ENCODE measurements around the gene FRG2.
"Not testable (repeated sequence)": the region's sequence is repeated elsewhere in the genome, so short reads cannot be mapped to it uniquely, and the experiment has no call there.

FRG2 gene

DNA sequence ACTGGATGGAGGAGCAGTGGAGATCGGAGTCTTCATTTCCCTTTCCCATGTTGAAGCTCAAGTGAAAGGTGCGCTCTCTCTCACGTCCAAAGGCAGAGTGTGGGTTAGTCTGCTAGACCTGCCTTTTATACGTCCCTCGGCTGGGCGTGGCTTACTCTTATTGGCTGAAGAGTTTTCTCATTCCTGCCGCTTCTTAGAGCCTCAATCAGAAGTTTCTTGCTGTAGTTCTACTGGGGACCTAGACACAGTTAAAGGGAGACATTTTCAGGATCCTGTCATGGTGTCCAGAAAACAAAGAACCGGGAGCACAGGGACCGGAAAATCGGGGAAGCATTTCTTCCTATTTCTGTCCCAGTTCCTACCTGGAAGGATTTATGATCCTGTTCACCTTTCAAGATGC, at the start of gene FRG2:
FRG2 (minus strand) TSS at position 101 of the 400 bp plus-strand sequence; CDS start at position 49, 52 bp downstream.
- not testable (repeated sequence) for H3K27ac Mint-ChIP-seq; H3K27me3 Mint-ChIP-seq; H3K9me3 Mint-ChIP-seq (ENCODE audit: low read depth); H3K36me3 Mint-ChIP-seq; H3K4me1 Mint-ChIP-seq (ENCODE audit: low read depth); H3K4me3 Mint-ChIP-seq

DNA sequence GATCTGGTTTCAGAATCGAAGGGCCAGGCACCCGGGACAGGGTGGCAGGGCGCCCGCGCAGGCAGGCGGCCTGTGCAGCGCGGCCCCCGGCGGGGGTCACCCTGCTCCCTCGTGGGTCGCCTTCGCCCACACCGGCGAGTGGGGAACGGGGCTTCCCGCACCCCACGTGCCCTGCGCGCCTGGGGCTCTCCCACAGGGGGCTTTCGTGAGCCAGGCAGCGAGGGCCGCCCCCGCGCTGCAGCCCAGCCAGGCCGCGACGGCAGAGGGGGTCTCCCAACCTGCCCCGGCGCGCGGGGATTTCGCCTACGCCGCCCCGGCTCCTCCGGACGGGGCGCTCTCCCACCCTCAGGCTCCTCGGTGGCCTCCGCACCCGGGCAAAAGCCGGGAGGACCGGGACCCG, 41.3 kb upstream of the FRG2 start:
- H3K9me3 Mint-ChIP-seq (ENCODE audit: low read depth); H3K36me3 Mint-ChIP-seq; H3K27ac Mint-ChIP-seq; H3K27me3 Mint-ChIP-seq; H3K4me1 Mint-ChIP-seq (ENCODE audit: low read depth); H3K4me3 Mint-ChIP-seq: not testable (repeated sequence)

DNA sequence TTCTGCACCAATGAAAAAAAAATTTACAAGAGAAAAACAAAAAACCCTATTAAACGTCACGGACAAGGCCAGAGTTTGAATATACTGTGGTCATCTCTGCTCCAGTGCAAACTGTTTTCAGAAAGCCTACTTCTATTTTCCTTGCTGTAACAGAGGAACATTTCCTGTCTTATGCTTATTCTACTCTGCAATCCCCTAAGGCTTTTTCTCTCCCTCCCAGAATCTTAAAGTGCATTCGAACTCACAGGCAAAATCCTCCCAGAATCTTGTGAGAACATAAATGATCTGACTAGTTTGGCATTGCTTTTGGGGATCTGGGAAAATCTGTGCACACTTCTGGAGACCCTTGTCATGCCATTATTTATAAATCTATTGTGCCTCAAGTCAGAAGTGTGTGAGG, 37.7 kb upstream of the FRG2 start:
- H3K4me3 Mint-ChIP-seq; H3K9me3 Mint-ChIP-seq (ENCODE audit: low read depth); H3K27me3 Mint-ChIP-seq; H3K36me3 Mint-ChIP-seq; H3K4me1 Mint-ChIP-seq (ENCODE audit: low read depth); H3K27ac Mint-ChIP-seq: not testable (repeated sequence)

- H3K36me3 Mint-ChIP-seq; H3K27me3 Mint-ChIP-seq; H3K4me3 Mint-ChIP-seq; H3K9me3 Mint-ChIP-seq (ENCODE audit: low read depth); H3K4me1 Mint-ChIP-seq (ENCODE audit: low read depth); H3K27ac Mint-ChIP-seq: not testable (repeated sequence)
These were observed 37.3 kb upstream of the FRG2 start, which contains the start of gene DBET for GRCh38 chr4:190064342-190064741. Gene DBET (plus strand): TSS chr4:190064502.

- not testable (repeated sequence) for H3K4me1 Mint-ChIP-seq (ENCODE audit: low read depth); H3K36me3 Mint-ChIP-seq; H3K27ac Mint-ChIP-seq; H3K27me3 Mint-ChIP-seq; H3K9me3 Mint-ChIP-seq (ENCODE audit: low read depth); H3K4me3 Mint-ChIP-seq
These were observed 31.9 kb upstream of the FRG2 start for GRCh38 chr4:190058997-190059396.

DNA sequence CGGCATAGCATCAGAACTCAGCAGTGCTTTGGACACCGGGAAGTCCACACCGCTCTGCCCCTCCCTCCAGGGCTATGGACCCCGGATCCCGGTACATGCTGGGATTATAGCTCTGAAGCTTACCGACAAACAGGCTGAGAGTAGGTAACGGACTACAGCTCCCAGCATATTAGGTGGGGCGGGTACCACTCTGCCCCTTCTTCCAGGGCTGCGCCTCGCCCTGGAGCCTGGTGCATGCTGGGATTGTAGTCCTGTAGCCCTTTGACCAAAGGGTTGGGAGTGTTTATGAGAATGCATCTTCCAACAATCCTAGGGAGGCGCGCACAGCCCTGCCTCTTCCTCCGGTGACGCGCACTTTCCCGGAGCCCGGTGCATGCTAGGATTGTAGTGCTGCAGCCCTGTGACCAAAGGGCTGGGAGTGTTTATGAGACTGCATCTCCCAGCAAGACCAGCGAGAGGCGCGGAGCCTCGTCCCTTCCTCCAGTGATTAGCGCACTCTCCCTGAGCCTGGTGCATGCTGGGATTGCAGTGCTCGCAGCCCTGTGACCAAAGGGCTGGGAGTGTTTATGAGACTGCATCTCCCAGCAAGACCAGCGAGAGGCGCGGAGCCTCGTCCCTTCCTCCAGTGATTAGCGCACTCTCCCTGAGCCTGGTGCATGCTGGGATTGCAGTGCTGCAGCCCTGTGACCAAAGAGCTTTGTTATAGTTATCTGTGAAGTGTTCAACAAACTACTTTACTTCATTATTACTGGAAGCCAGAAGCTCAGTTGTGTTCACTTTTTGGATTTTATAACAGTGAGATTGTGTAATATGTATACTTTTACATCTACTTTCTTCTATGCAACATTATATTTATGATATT, 22.6 kb upstream of the FRG2 start:
- not testable (repeated sequence) for H3K27me3 Mint-ChIP-seq; H3K4me3 Mint-ChIP-seq; H3K4me1 Mint-ChIP-seq (ENCODE audit: low read depth); H3K27ac Mint-ChIP-seq; H3K9me3 Mint-ChIP-seq (ENCODE audit: low read depth); H3K36me3 Mint-ChIP-seq

GRCh38 chr4:190047627-190048026, 20.6 kb upstream of the FRG2 start:
- H3K27me3 Mint-ChIP-seq; H3K4me1 Mint-ChIP-seq (ENCODE audit: low read depth); H3K27ac Mint-ChIP-seq; H3K36me3 Mint-ChIP-seq; H3K9me3 Mint-ChIP-seq (ENCODE audit: low read depth); H3K4me3 Mint-ChIP-seq: not testable (repeated sequence)

DNA sequence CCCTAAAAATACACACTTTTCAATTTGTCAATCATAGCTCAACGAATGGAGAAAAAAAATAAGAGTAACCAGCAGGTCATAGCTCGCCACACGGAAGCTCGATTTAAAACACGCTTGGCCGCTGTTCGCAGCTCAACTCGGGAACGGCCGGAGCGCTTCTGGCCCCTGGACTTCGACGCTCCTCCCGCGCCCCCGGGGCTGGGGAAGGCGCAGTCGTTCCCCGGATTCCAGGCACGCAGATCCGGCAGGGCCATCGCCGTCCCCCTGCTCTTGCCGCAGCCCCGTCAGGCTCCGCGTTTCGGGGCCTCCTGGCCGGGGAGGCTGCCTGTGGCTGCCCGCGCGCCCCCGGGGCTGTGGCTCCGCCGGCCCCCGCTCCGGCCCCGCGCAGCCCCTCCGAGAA, 13.8 kb upstream of the FRG2 start:
- H3K27ac Mint-ChIP-seq; H3K9me3 Mint-ChIP-seq (ENCODE audit: low read depth); H3K4me1 Mint-ChIP-seq (ENCODE audit: low read depth); H3K4me3 Mint-ChIP-seq; H3K36me3 Mint-ChIP-seq; H3K27me3 Mint-ChIP-seq: not testable (repeated sequence)

DNA sequence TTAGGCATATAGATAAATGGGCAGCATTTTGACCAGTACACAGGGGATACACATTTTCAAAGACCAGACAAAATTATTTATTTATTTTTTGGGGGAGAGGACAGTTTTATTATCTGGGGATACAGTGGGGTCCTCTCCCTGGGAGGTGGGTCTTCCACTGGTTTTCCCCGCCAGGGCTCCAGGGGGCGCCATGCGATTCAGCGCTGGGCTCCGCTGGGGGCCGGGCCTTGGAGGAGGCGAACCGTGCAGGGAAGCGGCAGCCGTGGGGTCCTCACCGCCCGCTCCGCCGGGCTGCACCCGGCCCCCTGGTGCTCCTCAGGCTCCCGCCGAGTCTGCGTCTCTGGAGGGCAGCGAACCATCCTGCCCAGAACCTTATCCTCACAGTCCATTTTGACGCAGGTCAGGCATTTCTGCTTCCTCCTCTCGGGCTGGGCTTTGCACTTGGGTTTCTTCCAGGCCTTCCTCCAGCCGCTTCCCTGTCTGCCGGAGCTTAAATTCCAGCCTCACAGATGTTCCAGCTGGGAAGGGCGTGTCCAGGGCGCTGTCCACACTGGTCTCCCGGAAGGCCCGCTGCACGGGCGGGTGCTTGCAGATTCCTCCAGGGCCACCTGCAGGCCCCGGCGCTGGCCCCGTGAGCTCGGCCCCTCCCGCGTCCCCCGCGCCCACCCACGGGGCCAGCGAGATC, 10.8 kb upstream of the FRG2 start:
- not testable (repeated sequence) for H3K36me3 Mint-ChIP-seq; H3K27me3 Mint-ChIP-seq; H3K27ac Mint-ChIP-seq; H3K9me3 Mint-ChIP-seq (ENCODE audit: low read depth); H3K4me1 Mint-ChIP-seq (ENCODE audit: low read depth)
- peak overlapping the region; percentile 47 for H3K4me3 Mint-ChIP-seq

DNA sequence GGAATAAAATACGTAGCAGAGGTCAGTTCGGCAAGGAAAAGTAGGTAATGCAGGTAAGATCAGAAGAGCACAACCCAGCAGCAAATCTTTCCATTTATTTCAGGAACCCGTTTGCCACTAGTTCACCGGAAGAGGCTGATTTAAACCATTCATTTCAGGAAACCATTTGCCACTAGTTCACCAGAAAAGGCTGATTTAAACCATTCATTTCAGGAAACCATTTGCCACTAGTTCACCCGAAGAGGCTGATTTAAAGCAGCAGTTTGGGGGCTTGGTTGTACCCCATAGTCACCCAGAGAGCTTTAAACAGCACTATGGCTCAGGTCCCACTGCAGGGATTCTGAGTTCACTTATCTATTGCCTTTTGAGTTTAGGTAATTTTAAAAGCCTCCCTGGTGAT, 4.2 kb upstream of the FRG2 start:
- H3K9me3 Mint-ChIP-seq (ENCODE audit: low read depth); H3K27ac Mint-ChIP-seq; H3K36me3 Mint-ChIP-seq; H3K4me1 Mint-ChIP-seq (ENCODE audit: low read depth); H3K4me3 Mint-ChIP-seq; H3K27me3 Mint-ChIP-seq: not testable (repeated sequence)

- Mint-ChIP-seq H3K27me3 (peaks cover 21% of the 10 kb centered on the region), H3K4me1 (ENCODE audit: low read depth) (peaks cover 26% of the 10 kb centered on the region), H3K4me3 (peak overlapping the region; percentile 76)
- not testable (repeated sequence) for H3K27ac Mint-ChIP-seq; H3K9me3 Mint-ChIP-seq (ENCODE audit: low read depth); H3K36me3 Mint-ChIP-seq
These were observed 4.3 kb downstream of the FRG2 start for GRCh38 chr4:190022614-190023281.

DNA sequence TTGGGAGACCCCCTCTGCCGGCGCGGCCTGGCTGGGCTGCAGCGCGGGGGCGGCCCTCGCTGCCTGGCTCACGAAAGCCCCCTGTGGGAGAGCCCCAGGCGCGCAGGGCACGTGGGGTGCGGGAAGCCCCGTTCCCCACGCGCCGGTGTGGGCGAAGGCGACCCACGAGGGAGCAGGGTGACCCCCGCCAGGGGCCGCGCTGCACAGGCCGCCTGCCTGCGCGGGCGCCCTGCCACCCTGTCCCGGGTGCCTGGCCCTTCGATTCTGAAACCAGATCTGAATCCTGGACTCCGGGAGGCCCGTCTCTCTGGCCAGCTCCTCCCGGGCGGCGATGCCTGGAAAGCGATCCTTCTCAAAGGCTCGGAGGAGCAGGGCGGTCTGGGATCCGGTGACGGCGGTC, 5.1 kb downstream of the FRG2 start:
- not testable (repeated sequence) for H3K27ac Mint-ChIP-seq; H3K9me3 Mint-ChIP-seq (ENCODE audit: low read depth); H3K4me3 Mint-ChIP-seq; H3K36me3 Mint-ChIP-seq
- Mint-ChIP-seq H3K4me1 (ENCODE audit: low read depth) (peaks cover 27% of the 10 kb centered on the region), H3K27me3 (peaks cover 23% of the 10 kb centered on the region)

DNA sequence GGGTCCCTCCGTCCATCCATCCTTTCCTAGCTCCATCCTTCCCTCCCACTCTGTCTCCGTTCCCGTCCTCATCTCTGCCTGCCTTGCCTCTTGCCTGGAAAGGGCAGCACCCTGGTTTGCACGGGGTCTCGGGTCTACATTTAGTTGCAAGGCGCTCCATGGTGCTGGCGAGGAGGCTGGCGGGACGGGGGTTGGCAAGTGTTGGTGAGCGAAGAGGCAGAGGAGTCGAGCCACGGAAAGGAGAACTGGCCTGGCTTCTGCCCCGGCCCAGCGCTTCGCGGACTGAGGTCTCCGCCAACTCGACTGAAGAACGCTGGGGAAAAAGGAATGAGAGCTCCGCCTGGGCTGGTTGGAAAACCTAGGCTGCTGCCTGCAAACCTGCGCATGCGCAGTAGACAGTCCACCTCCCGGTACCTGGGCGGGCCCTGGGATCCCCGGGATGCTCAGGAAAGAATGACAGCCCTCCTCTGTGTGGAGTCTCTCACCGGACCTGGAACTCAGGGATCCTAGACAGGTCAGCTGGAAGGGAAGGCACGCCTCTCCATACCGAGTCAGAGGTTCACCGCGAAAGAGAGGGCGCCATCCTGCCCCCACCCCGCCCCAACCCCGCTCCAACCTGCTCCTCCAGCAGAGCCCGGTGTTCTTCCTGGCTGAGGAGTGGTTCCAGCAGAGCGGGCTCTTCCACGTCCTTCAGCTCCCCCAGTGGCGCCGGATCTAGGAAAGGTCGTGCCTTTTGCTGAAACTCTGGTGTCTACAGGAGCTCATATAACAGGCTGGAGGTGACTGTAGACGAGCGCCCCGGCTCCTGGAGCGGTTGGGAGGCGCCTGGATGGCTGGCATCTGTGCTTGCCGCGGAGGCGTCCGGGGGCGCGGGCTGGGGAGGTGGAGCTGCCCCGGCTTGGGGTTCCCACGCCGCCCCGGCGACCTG, 6.0 kb downstream of the FRG2 start:
- H3K4me3 Mint-ChIP-seq = peak overlapping the region; percentile 79
- H3K27me3 Mint-ChIP-seq = peaks cover 32% of the 10 kb centered on the region
- peaks cover 29% of the 10 kb centered on the region for H3K4me1 Mint-ChIP-seq (ENCODE audit: low read depth)
- no peaks in the 10 kb centered on the region for H3K36me3 Mint-ChIP-seq
- no peaks in the 10 kb centered on the region for H3K9me3 Mint-ChIP-seq (ENCODE audit: low read depth)
- H3K27ac Mint-ChIP-seq = no peak overlapping the region

DNA sequence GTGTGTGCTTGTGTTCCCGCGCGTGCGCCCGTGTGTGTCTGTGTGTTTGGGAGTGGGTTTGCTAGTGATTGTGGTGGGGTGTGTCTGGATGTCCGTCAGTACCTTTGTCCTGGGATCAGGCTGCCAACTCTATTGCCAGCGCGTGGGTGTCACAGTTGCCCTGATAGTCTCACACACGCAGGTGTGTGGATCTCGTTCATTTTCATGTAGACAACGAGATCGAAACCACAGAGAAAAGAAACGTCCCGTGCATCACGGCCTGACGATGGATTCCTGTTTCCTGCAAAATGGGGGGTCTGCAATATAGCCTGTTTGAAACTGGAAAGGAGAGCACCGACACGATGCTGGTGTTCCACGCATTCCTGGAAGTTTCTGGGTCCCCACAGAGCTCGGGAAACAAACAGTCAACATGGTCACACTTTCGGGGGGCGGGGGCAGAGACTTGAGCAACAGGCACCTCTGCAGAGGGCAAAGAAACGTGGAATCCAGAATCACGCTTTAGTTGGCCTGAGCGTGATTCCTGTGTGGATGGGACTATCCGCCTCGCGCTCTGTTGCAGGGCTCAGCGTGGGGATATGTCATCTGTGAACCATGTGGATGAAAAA, 7.1 kb downstream of the FRG2 start:
- not testable (repeated sequence) for H3K9me3 Mint-ChIP-seq (ENCODE audit: low read depth); H3K36me3 Mint-ChIP-seq
- Mint-ChIP-seq H3K27me3 (peaks cover 36% of the 10 kb centered on the region), H3K27ac (peak overlapping the region; percentile 73), H3K4me3 (peak overlapping the region; percentile 79), H3K4me1 (ENCODE audit: low read depth) (peaks cover 33% of the 10 kb centered on the region)
